DOHH2 (cell line): ENCODE results near the gene SLC9A8.
A peak's percentile ranks its signal among the peaks of the same experiment; 100 is the strongest.

ENCODE experiments used
- H3F3A ChIP-seq: fragments of 200-600 bp; sonication (generic), shearing (Covaris generic); 2 replicates; pipeline ENCODE4 v1.6.0; 2016; ENCODE audit warnings: antibody characterized with exemption, mild to moderate bottlenecking; ENCODE audit not compliant: control insufficient read depth, insufficient read depth
- H3K27ac ChIP-seq: fragments of 200-600 bp; sonication (generic); 2 replicates; pipeline ENCODE4 v1.5.1; 2014; ENCODE audit warnings: low read depth, mild to moderate bottlenecking, low read length, moderate library complexity
- H3K27me3 ChIP-seq: fragments of 200-600 bp; sonication (generic); 2 replicates; pipeline ENCODE4 v1.6.1; 2014; ENCODE audit warnings: mild to moderate bottlenecking, low read length, mixed read lengths; ENCODE audit not compliant: control insufficient read depth
- H3K36me3 ChIP-seq: fragments of 200-600 bp; sonication (generic); 2 replicates; pipeline ENCODE4 v1.6.1; 2014; ENCODE audit warnings: mild to moderate bottlenecking, low read length, moderate library complexity, mixed read lengths; ENCODE audit not compliant: control insufficient read depth
- H3K4me1 ChIP-seq: fragments of 200-600 bp; sonication (generic); 2 replicates; pipeline ENCODE4 v1.6.1; 2014; ENCODE audit warnings: mild to moderate bottlenecking, low read length, mixed read lengths; ENCODE audit not compliant: control insufficient read depth
- H3K4me2 ChIP-seq: fragments of 200-600 bp; sonication (generic); 2 replicates; pipeline ENCODE4 v1.6.0; 2014; ENCODE audit warnings: mild to moderate bottlenecking, low read length, moderate library complexity
- H3K4me3 ChIP-seq: fragments of 200-600 bp; sonication (generic); 2 replicates; pipeline ENCODE4 v1.5.1; 2014; ENCODE audit warnings: mild to moderate bottlenecking, low read length, mixed read lengths
- H3K79me2 ChIP-seq: fragments of 200-600 bp; sonication (generic); 2 replicates; pipeline ENCODE4 v1.6.1; 2014; ENCODE audit warnings: mild to moderate bottlenecking, low read length, mixed read lengths; ENCODE audit not compliant: control insufficient read depth
- H3K9me2 ChIP-seq: fragments of 200-600 bp; sonication (generic); replicated peaks from 2 replicates; pipeline ENCODE4 v1.6.1; 2014; ENCODE audit warnings: mild to moderate bottlenecking, low read length, mixed read lengths; ENCODE audit not compliant: control insufficient read depth
- H3K9me3 ChIP-seq: fragments of 200-600 bp; sonication (generic); 2 replicates; pipeline ENCODE4 v1.6.1; 2014; ENCODE audit warnings: antibody characterized with exemption, low read length, mixed read lengths; ENCODE audit not compliant: control insufficient read depth, insufficient read depth
- H4K20me1 ChIP-seq: fragments of 200-600 bp; sonication (generic); 2 replicates; pipeline ENCODE4 v1.6.0; 2014; ENCODE audit warnings: low read depth, mild to moderate bottlenecking, antibody characterized with exemption, low read length, moderate library complexity; ENCODE audit not compliant: control insufficient read depth, insufficient read depth
- EZH2phosphoT487 ChIP-seq: fragments of 200-600 bp; sonication (generic); IDR thresholded peaks from 2 replicates; pipeline ENCODE4 v1.6.1; 2017; ENCODE audit warnings: borderline replicate concordance, mild to moderate bottlenecking, antibody characterized with exemption, low read length, moderate library complexity, mixed read lengths
- TF ChIP-seq, protein P1 (sequence below): fragments of 200-600 bp; sonication (generic); IDR thresholded peaks from one replicate; pipeline ENCODE4 v1.5.1; 2014; ENCODE audit warnings: antibody characterized with exemption, mild to moderate bottlenecking, low read depth, low read length; ENCODE audit not compliant: poor library complexity, severe bottlenecking

Gene SLC9A8

DNA sequence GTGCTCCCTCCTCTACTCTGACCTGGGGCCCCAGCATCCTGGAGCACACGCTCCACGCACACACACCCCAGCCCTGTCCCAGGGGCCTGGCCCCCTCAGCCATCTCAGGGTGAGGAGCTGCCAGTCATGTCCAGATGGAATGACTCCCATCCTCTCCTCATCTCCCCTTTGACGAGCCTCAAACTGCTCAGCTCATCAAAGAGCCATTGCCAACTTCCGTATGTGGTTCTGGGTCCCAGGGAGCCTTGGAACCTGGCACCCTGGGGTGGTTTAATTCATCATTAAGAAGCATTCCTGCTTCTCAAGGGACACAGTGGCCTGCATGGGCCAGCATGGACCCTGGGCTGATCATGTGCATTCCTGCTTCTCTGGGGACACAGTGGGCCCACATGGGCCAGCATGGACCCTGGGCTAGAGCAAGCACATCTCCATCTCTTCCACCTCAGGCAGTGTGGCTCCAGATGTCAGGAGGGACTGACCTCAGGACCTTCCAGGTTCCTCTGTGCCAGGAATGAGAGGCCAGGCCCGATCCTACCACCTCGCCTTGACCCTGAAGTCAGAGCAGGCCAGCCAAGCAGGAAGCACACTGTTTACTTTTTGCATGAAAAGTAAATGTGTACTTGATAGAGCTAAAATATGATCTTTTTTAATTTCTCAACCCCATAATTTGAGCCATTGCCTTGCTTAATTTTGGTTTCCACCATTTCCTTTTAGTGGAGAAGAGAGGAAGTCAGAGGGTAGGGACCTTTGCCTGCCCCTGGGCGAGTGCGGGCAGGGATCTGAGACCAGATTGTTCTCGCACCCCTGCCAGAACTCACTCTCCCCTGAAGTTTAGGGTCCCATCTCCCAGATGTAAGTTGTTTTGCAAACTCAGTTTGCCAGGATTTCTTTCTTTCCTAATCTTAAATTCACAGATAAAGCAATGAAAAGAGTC, 76.6 kb downstream of the SLC9A8 start:
- H3K9me2 ChIP-seq, result no peaks in the 10 kb centered on the region
- TF ChIP-seq EZH2phosphoT487, result no peak
- TF ChIP-seq, protein P1, sequence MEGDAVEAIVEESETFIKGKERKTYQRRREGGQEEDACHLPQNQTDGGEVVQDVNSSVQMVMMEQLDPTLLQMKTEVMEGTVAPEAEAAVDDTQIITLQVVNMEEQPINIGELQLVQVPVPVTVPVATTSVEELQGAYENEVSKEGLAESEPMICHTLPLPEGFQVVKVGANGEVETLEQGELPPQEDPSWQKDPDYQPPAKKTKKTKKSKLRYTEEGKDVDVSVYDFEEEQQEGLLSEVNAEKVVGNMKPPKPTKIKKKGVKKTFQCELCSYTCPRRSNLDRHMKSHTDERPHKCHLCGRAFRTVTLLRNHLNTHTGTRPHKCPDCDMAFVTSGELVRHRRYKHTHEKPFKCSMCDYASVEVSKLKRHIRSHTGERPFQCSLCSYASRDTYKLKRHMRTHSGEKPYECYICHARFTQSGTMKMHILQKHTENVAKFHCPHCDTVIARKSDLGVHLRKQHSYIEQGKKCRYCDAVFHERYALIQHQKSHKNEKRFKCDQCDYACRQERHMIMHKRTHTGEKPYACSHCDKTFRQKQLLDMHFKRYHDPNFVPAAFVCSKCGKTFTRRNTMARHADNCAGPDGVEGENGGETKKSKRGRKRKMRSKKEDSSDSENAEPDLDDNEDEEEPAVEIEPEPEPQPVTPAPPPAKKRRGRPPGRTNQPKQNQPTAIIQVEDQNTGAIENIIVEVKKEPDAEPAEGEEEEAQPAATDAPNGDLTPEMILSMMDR, result no peak
- H3K27ac ChIP-seq, result no peak overlapping the region
- H3K4me2 ChIP-seq, result peak overlapping the region; percentile 32; the same call in 1 of the 2 replicates
- peaks cover 15% of the 10 kb centered on the region; the same call in 1 of the 2 replicates for H3K36me3 ChIP-seq
- H3K27me3 ChIP-seq, result no peaks in the 10 kb centered on the region
- peaks cover 13% of the 10 kb centered on the region for H3K4me1 ChIP-seq
- H4K20me1 ChIP-seq, result no peaks in the 10 kb centered on the region
- H3K79me2 ChIP-seq, result no peaks in the 10 kb centered on the region
- H3F3A ChIP-seq, result peaks cover 3% of the 10 kb centered on the region; the same call in 1 of the 2 replicates
- H3K4me3 ChIP-seq, result no peak overlapping the region
- no peaks in the 10 kb centered on the region for H3K9me3 ChIP-seq

DNA sequence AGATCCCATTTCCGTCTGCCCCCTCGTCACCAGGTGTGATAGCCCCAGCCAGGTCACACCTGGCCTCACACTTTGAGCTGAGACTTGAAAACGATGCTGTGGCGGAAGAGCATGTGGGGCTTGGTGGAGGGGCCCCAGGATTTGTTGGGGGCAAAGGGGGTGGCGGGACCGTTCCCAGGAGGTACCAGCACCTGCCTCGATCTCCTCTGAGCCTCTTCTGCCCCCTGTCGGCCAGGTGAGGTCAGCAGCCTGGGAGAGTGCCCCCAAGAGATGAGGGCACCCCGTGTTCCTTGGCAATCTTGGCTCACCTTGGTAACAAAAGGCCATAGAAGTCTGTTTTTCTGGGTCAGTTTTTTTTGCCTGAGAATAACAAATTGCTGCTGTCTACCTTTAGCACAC, 77.3 kb downstream of the SLC9A8 start:
- no peaks in the 10 kb centered on the region for H3K9me3 ChIP-seq
- no peak overlapping the region for H3K27ac ChIP-seq
- no peak overlapping the region for H3K4me3 ChIP-seq
- H3K9me2 ChIP-seq, result no peaks in the 10 kb centered on the region
- no peaks in the 10 kb centered on the region for H4K20me1 ChIP-seq
- peaks cover 9% of the 10 kb centered on the region; the same call in 1 of the 2 replicates for H3K36me3 ChIP-seq
- TF ChIP-seq EZH2phosphoT487, result no peak
- TF ChIP-seq, protein P1, result peak; percentile 57
- H3K79me2 ChIP-seq, result no peaks in the 10 kb centered on the region
- no peak overlapping the region for H3K4me2 ChIP-seq
- no peaks in the 10 kb centered on the region for H3K27me3 ChIP-seq
- peaks cover 3% of the 10 kb centered on the region; the same call in 1 of the 2 replicates for H3F3A ChIP-seq
- H3K4me1 ChIP-seq, result peaks cover 14% of the 10 kb centered on the region

DNA sequence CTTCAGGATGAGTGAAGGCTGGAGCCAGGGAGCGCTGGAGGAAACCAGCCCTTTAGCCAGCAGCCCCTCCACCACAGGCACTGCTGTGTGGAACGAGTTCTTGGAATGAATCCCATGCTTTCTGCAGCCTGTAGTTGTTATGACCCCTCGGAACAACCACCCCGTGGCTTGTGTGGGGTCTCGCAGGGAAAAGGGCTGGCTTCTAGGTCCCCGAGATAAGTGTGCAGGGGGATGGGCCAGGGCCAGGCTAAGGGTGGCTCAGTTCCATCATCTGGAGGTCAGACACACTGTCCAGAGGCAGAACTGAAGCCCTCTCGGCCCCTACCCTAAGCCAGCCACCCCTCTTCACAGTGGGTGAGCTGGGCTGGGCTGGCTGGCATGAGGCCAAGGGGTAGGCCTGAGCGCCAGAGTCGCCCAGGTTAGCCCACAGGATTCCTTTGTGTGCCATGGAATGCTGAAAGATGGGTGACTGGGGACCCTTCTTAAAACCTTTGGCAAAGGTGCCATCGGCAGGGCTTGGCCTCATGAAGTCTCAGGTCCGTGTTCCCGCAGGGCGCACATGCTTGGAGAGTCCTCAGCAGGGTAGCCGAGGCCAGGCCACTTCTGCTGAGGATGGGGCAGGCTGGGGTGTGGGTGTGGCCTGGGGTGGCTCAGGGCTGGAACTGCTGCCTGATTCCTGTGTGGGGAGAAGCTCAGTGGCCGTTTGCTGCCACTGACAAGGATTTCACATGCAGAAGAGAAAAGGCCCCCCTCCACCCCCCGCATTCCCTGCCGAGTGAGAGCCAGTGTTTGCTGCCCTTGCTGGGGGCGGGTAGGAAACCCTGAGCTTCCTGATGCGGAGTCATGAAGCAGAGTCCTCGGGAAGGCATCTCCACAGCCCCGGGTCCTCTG, 78.1 kb downstream of the SLC9A8 start:
- no peaks in the 10 kb centered on the region for H3K79me2 ChIP-seq
- no peaks in the 10 kb centered on the region for H3K9me3 ChIP-seq
- TF ChIP-seq, protein P1, result no peak
- no peak for TF ChIP-seq EZH2phosphoT487
- H3K4me2 ChIP-seq, result no peak overlapping the region
- no peaks in the 10 kb centered on the region for H3K27me3 ChIP-seq
- no peak overlapping the region for H3K27ac ChIP-seq
- no peaks in the 10 kb centered on the region for H3K9me2 ChIP-seq
- peaks cover 14% of the 10 kb centered on the region for H3K4me1 ChIP-seq
- peaks cover 7% of the 10 kb centered on the region; the same call in 1 of the 2 replicates for H3K36me3 ChIP-seq
- no peaks in the 10 kb centered on the region for H4K20me1 ChIP-seq
- peaks cover 3% of the 10 kb centered on the region; the same call in 1 of the 2 replicates for H3F3A ChIP-seq
- H3K4me3 ChIP-seq, result no peak overlapping the region
